ENCODE data around the gene CCDC174. TPM values are rescaled to one million over a fixed set of nuclear protein-coding genes. Genes with fewer than 3 reads are reported as not detected.

CCDC174 gene
- total RNA-seq (10 to 100 TPM; 11.6 to 24.1 (median 13.4) TPM), polyA plus RNA-seq (10 to 100 TPM; 10.6 to 22.6 (median 18.9) TPM)
- long read RNA-seq, donor 1, partial matches to known transcripts, result 2 of 4 reads
- long read RNA-seq, donor 1, other reads (novel, unspliced or antisense), result 0 of 4 reads
- long read RNA-seq, donor 2, partial matches to known transcripts, result 21 of 30 reads
- long read RNA-seq, donor 2, other reads (novel, unspliced or antisense), result 3 of 30 reads

DNA sequence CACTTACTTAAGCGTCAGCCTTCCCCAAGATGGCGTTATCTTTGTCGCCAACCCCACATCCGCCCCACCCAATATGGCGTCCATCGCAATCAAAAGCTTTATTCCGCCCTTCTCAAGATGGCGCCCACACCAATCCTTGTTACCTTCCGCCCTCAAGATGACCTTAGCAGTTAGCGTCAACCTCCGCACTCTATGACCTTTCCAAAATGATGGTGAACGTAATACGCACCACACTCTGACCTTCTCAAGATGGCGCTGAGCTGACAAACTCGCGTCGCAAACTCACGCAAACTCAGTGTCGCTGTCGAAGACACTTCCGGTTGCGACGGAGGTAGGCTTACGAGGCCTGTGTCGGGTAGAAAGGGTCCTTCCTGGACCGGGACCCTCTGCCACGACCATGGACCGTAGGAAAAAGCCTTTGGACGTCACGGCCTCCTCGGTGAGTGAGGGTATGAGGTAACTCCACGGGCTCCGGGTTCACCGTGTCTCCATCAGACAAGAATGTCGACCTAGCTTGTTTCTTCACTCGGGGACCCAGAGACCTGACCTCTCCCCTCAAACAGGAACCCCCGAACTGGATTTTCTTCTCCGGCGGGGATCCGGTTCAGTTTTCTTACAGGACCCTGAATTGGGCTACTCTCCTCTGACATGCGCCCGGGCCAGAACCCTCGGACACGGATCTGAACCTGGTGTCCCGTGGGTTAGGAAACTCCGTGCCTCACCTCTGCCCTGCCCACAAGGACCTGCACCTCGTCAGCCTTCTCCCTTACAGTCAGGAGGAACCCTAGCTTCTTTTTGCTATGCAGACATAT, at the start of gene CCDC174:
TSS of gene CCDC174 (plus strand) at position 323 of the 812 bp plus-strand sequence. CDS start at position 398, 75 bp downstream.
- no peak for TF ChIP-seq CTCF (IDR thresholded peaks at IDR 0.05)
- H3K27ac ChIP-seq, result peak within 1 kb of the TSS; percentile 88
- no peaks in the 10 kb centered on the region for H3K27me3 ChIP-seq (ENCODE audit: insufficient read depth in 3 of 3, low read length in 2 of 3)
- ATAC-seq (peak; percentile 98 to 99 (median 98)), DNase-seq (peak; percentile 92 to 96)
- WGBS, 3 donors, result 0% methylated on average over 47 of the region's 47 CpGs
- intact Hi-C loops (cut with DNase I), result loop anchor here in 1 of 2 donors (10.0 kb wide), 1 partner anchor 403 kb away; no protein-coding TSS in a partner anchor
- peak within 1 kb of the TSS; percentile 95 for H3K4me3 ChIP-seq
- H3K4me1 ChIP-seq, result peaks cover 31% of the 10 kb centered on the region
- peaks cover 0 to 30% of the 10 kb centered on the region in 2 donors for H3K36me3 ChIP-seq (ENCODE audit: insufficient read depth in 1 of 2, low read depth in 1 of 2)
- no peaks in the 10 kb centered on the region for H3K9me3 ChIP-seq

DNA sequence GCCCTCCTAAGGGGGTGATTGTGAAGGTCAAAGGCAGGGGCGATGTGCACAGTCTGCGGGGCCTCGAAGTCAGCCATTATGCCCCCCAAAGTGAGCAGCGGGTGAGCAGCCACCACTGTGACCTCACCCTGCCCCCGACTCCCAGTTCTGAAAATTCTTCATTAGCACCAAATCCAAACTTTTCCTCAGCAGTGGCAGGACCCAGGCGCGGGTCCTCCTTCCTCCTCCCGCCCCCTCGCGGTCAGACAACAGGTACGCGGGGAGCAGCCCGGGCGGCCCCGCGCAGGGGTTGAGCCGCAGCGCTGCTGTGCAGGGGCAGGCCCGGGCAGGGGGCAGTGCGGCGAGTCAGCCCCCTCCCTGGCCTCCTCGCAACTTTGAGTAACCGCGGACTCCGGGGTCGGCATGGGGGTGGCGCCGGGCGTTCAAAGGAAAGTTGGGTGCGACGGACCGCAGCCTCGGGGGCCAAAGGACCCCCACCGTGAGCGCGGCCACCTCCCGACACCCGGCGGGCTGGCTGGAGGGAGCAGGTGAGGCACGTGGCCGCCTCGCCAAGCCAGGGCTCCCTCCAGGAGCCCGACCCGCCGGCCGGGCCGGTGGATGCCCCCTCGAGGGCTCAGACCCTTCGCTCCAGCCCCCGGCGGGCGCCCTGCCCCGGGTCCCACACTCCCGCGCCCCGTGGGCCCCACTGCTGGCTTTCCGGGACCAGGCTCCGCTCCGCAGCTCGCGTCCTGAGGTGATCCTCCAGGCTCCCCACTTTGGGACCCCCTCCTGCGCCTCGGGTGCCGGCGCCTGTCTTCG, 49.4 kb upstream of the CCDC174 start:
- peak in 2 of 4 donors; percentile 37 to 58 for ATAC-seq
- 2 to 3% (median 2%) methylated on average over 32 to 66 of the region's 66 CpGs for WGBS, 3 donors
- Histone ChIP-seq H3K9me3 (no peaks in the 10 kb centered on the region), H3K27ac (no peak overlapping the region), H3K4me1 (peaks cover 4% of the 10 kb centered on the region), H3K36me3 (ENCODE audit: insufficient read depth in 1 of 2, low read depth in 1 of 2) (no peaks in the 10 kb centered on the region), H3K27me3 (ENCODE audit: insufficient read depth in 3 of 3, low read length in 2 of 3) (peaks cover 0 to 34% (median 16%) of the 10 kb centered on the region in 3 donors), H3K4me3 (peak overlapping the region; percentile 52)
- no peak for DNase-seq
- TF ChIP-seq CTCF (IDR thresholded peaks at IDR 0.05), result no peak
- intact Hi-C loops (cut with DNase I), result no loop called here

- intact Hi-C loops (cut with DNase I), result no loop called here
- TF ChIP-seq CTCF (IDR thresholded peaks at IDR 0.05), result no peak
- peak; percentile 28 to 64 (median 47) for ATAC-seq
- Histone ChIP-seq H3K9me3 (no peaks in the 10 kb centered on the region), H3K4me1 (peaks cover 4% of the 10 kb centered on the region), H3K27ac (no peak overlapping the region), H3K27me3 (ENCODE audit: insufficient read depth in 3 of 3, low read length in 2 of 3) (peaks cover 0 to 34% (median 16%) of the 10 kb centered on the region in 3 donors), H3K4me3 (peak overlapping the region; percentile 52), H3K36me3 (ENCODE audit: insufficient read depth in 1 of 2, low read depth in 1 of 2) (no peaks in the 10 kb centered on the region)
- 5 to 8% (median 5%) methylated on average over 40 to 85 of the region's 85 CpGs for WGBS, 3 donors
- DNase-seq, result no peak
Observed at GRCh38 chr3:14602804-14603644, 48.5 kb upstream of the CCDC174 start.

GRCh38 chr3:14605067-14605466, 46.5 kb upstream of the CCDC174 start:
- Histone ChIP-seq H3K9me3 (no peaks in the 10 kb centered on the region), H3K36me3 (ENCODE audit: insufficient read depth in 1 of 2, low read depth in 1 of 2) (no peaks in the 10 kb centered on the region), H3K4me3 (no peak overlapping the region), H3K4me1 (peaks cover 4% of the 10 kb centered on the region), H3K27ac (no peak overlapping the region), H3K27me3 (ENCODE audit: insufficient read depth in 3 of 3, low read length in 2 of 3) (peaks cover 0 to 32% (median 12%) of the 10 kb centered on the region in 3 donors)
- intact Hi-C loops (cut with DNase I), result loop anchor here in 1 of 2 donors (5.0 kb wide), 1 partner anchor 98 kb away; no protein-coding TSS in a partner anchor
- WGBS, 3 donors, result 66 to 77% (median 77%) methylated on average over 5 of the region's 5 CpGs
- ATAC-seq (no peak), DNase-seq (no peak)
- no peak for TF ChIP-seq CTCF (IDR thresholded peaks at IDR 0.05)
